IPS-NIHi7 (cell line): ENCODE data around the gene SPATA19.

Source experiments
- DNase-seq: peaks from one replicate; pipeline ENCODE4 v3.0.0; 2012; ENCODE audit warnings: mixed read lengths; ENCODE audit errors: extremely low spot score

The SPATA19 gene, protein sequence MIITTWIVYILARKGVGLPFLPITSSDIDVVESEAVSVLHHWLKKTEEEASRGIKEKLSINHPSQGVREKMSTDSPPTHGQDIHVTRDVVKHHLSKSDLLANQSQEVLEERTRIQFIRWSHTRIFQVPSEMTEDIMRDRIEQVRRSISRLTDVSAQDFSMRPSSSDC

DNA sequence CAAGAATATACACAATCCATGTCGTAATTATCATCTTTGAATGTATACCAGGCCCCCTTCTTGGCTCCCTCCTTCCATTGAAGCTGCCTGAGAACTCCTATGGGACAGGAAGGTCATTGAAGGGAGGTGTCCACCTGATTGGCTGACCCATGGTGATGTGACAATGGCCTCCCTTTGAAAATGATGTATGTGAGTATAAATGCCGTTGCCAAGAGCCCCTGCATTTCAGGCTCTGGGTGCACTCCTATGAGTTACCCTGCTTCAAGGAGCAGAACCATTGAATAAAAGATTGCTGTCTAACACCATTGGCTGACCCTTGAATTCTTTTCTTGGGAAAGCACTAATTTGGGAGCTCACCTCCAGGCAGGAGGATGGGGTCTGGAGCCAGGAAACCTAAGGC lies at the start of gene SPATA19:
Gene SPATA19 (minus strand): TSS at position 101 of the 400 bp plus-strand sequence. CDS start 67 bp downstream, at position 34.
- no peak for DNase-seq

DNA sequence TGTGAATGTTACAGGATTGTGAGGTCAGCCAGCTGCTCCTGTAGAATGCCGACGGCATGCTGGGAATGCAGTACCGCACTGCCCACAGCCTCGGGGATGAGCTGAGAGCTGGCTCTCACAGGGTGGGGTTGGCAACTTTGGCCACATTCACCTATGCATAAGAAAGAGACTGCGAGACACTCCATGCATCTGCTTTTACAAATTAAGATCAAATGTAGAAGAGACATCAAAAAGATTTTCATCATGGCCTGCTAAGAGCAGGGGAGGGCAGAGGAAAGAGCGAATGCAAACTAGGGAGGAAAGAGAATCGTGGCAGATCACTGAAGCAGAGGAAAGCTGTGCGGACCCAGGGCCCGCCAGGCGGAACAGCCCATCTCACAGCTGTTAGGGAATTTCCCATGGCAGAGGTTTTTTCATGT lies 49.8 kb upstream of the SPATA19 start:
- DNase-seq: peak; percentile 65

- no peak for DNase-seq
Measured at GRCh38 chr11:133893381-133893780, 48.1 kb upstream of the SPATA19 start.

DNA sequence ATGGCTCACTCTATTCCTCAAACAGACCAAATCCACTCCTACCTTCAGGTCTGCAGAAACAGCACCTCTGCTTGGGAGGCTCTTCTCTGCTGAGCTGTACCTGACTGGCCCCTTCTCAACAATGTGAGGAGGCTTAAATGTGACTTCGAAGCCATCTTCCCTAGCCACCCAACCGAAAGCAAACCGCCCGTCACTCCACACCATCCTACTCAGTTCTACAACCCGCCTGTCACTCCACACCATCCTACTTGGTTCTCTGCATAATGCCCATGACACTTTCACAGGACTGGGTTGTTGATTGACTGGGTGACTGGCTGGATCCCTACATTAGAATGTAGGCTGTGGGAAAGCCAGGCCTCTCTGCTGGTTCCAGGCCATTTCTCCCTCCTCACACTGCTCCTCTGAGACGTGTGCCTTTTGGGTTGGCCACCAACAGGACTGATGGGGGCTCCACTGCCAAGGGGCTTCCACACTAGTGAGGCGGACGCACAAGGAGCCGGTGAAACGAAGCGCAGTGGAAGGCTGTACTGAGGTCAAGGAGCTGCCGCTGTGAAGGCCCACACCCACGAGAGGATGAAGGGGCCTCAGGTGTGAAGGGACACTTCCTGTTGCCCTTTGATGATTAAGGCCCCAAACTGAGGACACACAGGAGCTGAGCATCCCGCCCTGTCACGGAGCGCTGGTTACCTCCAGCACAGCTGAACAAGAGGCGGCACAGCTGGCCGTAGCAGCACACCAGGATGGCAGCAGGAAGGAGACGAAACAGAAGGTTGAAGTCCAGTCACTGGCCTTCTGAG lies 47.5 kb upstream of the SPATA19 start:
- no peak for DNase-seq

- no peak for DNase-seq
Measured at GRCh38 chr11:133892126-133892525, 46.8 kb upstream of the SPATA19 start.

- no peak for DNase-seq
Measured at GRCh38 chr11:133889893-133890292, 44.6 kb upstream of the SPATA19 start.

- DNase-seq: no peak
Measured at GRCh38 chr11:133889188-133889587, 43.9 kb upstream of the SPATA19 start.

GRCh38 chr11:133887692-133888332 lies 42.5 kb upstream of the SPATA19 start:
- DNase-seq: no peak

- DNase-seq: no peak
Measured at GRCh38 chr11:133886029-133886428, 40.7 kb upstream of the SPATA19 start.

GRCh38 chr11:133872160-133872559 lies 26.8 kb upstream of the SPATA19 start:
- no peak for DNase-seq

GRCh38 chr11:133867456-133867855 lies 22.1 kb upstream of the SPATA19 start:
- DNase-seq: no peak

DNA sequence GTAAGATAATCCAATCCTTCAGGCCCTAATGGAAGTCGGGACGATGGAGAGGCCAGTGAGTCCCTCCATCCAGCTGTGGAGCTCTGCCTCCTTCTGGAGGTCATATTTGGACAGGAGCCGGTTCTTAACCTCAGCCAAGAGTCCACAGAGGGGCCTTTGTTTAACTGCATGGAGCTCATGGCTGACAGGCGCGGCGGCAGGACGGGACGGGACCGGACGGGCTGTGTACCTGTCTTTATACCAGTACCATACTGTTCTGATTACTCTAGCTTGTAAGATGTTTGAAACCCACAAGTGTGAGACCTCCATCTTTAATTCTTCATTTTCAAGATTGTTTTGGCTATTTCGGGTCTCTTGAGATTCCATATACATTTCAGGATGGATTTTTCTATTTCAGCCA lies 20.2 kb upstream of the SPATA19 start:
- DNase-seq: no peak

- no peak for DNase-seq
Measured at GRCh38 chr11:133864756-133865155, 19.4 kb upstream of the SPATA19 start.

GRCh38 chr11:133860151-133860550 lies 14.8 kb upstream of the SPATA19 start:
- DNase-seq: no peak

DNA sequence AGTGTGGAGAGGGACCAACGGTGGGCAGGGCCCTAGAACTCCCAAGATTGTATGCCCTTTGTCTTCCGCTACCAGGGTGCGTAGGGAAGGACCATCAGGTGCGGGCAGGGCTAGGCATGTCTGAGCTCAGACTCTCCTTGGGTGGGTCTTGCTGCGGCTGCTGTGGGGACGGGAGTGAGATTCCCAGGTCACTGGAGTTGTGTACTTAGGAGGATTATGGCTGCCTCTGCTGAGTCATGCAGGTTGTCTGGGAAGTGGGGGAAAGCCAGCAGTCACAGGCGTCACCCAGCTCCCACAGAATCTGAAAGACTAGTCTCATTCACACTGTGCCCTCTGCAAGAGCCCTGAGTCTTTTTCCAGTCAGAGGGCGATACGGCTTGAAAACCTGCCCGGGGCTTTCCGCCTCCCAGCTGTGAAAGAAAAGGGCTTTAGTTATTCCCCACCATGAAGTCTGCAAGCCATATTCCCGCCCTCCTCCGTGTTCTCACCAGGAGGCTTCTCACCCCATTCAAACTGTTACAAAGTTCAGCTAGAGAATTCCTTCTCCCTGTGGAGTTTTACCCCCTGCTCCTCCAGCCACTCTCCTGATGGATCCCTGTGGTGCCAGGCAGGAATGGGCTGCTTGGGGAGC lies 9.1 kb upstream of the SPATA19 start:
- DNase-seq: peak; percentile 59

DNA sequence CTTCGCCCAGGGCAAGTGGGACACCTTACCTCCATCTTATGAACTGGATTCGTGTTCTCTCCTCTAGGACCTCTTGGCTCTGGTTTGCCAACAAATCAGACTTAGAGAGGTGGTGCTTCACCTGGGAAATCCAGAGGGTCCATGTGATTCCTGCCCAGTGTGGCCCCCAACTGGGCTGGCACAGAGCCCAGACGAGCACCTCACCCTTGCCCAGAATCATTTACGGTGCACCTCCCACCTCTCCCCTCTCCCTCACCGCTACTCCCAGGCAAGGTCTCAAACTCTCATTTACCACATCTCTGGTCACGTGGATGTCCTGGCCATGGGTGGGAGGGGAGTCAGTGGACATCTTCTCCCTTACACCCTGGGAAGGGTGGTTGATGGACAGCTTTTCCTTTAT lies 1.1 kb downstream of the SPATA19 start:
- no peak for DNase-seq

GRCh38 chr11:133843454-133843987 lies 1.8 kb downstream of the SPATA19 start:
- no peak for DNase-seq

DNA sequence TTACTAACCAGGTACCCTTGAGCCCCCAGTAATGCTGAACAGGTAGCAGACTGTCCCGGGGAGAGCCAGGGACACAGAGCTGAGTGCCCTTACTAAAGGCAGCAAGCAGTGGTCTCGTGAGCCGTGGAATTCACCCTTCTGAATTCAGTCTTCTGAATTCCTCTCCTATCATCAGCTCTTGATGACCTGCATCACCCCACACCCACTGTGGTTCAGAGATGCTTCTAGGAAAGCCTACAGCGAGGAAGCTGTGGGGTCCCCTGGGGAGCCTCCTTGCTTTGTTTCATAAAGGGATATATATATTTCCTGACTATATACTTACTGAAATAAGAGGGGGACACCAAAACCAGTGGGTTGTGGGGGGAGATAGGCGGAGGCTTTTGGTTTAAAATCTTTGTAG lies 2.6 kb downstream of the SPATA19 start:
- no peak for DNase-seq

- DNase-seq: no peak
Measured at GRCh38 chr11:133842053-133842452, 3.3 kb downstream of the SPATA19 start.

- DNase-seq: peak; percentile 3
Measured at GRCh38 chr11:133841279-133842043, 3.9 kb downstream of the SPATA19 start.

GRCh38 chr11:133840479-133840941 lies 4.8 kb downstream of the SPATA19 start:
- DNase-seq: peak; percentile 5
